Stimulated activated CD8-positive, alpha-beta memory T cell treated with anti-CD3 and anti-CD28 coated beads, Interleukin-7, amount 100 ng/mL, for 48 hours (primary cell): ENCODE data around the gene FGD5.

Source experiments
- DNase-seq, 2 donors: peaks; one replicate each; pipeline ENCODE4 v3.0.0-alpha.2; 2020; ENCODE audit warnings: low read depth in 1 of 2; ENCODE audit errors: extremely low read depth in 1 of 2

Gene FGD5

DNA sequence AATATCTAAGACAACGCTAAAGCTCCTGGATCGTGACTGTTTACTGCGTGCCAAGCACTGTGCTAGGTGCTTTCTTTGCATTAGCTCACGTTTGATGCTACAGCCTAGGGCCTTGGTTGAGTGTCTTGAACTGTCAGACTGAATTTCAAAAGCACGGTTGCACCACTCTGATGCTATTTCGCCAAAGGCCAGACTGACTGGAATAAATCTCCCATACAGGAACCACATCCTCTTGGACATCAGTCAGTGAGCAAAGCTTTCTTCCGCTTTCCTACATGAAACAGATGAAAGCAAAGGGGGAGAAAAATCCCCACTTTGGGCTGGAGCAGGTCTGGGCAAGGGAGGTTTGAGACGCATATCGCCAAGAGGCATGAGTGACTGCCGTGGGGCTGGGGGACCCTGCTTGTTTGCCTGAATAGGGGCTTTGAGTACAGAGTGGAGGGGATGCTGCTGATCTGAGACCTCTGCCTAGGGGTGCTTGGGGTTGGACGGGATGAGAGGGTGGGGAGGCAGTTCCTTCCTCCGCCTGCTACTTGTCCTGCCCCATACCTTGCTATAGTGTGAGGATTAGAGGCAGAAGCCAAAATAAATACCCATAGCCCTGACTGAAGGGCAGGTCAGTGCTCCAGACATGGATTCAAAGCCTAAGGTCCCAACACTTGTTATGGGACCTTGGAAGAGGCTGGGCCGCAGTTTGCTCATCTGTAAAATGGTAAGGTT, 5.3 kb downstream of the FGD5 start:
- no peak for DNase-seq

DNA sequence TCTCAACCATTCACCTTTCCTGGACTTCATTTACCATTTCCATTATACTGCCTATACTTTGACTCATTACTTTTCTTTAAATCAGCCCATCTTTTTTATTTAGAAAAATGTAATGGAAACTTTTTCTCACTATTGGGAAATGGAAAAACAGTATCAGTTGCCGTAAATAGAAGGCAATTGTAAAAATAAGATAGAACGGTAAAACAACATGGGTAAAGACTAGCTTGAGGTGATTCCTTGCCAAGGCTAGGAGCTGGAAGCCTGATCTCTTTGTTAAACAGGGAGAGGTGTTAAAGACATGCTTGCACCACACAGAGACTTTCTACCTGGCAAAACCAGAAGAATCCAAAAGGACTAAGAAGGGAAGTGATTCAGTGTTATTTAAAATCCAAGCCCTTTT, 5.9 kb downstream of the FGD5 start:
- no peak for DNase-seq

DNA sequence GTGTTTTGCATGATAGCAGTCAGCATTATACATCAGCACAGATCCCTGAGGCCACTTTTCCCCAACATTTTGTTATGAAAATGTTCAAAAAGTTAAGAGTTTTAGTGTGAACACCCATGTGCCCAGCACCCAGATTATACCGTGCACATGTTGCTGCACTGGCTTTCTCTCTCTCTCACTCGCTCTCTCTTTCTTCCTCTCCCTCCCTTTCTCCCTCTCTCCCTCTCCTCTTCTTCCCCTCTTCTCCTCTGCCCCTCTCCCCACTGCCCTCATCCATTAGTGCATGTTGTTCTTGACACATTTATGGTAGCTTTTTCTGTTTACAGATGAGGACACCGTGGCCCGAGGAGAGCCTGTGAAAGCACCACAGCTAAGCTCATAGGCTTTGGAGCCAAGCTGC, 7.3 kb downstream of the FGD5 start:
- no peak for DNase-seq

DNA sequence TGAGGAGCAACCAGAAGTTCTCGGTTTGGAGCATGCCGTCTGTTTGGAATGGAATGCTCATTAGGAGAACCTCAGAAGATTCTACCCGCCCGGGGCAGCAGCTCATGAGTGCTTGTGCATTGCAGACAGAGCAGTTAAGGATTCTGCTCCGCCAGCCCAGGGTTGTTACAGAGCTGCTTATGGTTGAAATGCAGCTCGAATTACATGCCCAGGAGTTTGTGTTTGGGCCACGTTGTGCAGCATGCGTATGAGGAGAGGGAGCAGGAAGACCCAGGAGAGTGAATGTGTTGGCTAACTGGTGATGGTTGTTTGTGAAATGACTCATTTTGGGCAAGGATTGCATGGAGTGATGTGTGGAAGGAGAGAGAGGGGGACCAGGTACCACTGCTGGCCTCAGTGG, 9.0 kb downstream of the FGD5 start:
- no peak for DNase-seq

DNA sequence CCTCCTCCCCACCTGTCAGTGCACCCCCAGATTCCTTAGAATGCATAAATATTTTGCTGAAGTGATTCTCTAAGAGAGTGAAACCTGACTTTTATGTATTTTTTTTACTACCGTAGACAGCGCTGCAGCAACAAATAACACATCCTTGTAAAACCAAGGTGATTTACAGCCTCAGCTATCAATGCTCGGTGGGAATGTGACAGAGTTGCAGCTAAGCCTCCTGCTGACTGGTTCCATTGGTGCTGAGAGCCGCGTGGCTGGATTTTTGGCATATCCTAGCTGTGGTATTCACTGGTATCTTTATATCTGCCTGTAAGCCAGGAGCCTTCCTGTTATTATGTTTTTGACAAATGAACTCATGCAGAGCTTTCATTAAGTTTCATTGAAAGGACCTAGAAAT, 11.0 kb downstream of the FGD5 start:
- DNase-seq: no peak

DNA sequence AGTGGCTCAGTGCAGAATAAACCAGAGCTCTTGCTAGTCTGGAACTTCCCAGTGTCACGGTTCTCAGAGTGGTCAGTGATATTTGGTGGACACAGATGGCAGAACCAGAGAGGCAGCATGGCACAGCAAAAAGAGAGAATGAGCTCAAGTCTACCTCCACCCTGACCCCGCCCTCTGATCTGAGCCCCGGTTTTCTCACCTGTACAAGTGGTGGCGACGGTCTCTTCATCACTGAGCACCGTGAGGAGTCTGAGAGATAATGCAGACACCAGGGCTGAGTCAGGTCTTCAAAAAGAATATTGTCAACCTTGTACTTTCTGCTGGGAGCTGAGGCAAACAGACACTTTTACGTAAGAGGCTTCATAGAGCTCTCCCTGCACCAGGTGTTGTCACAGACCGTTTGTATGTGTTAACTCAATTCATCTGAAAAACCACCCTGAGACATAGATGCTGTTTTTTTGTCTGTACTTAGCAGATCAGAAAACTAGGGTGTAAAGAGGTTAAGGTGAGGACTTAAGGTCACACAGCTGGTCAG, 13.2 kb downstream of the FGD5 start:
- no peak for DNase-seq

DNA sequence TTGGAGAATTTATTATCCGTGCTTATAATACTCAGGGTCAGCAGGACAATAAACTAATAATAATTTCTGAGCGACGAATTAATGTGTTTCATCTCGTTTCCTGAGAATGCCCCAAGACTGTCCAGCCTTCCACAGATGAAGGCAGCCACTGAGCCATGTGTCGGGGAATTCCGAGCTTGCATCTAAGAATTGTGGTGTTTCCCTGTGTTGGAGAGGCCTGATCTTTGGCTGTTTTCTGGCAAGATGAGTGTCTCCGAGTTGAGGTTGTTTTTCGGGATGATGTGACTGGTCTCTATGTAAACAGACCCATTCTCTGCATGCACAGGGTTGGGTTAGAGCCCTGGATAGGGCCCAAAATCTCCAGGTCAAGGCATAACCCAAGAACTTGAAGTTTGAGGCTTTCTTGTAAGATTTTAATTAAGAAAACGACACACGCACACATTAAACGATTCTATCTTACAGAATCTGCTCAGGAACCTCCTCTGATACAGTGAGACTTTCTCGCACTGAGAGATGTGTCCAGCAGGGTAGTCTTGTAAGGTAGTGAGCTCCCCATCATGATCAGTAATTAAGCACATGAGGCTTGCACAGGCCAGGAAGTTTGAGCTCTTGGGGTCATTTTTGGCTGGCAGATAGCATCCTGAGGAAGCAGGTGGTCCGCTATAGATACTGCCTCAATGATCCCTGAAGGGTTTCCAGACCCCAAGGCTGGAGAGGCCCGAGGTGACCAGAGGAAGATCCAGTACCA, 14.4 kb downstream of the FGD5 start:
- DNase-seq: no peak

DNA sequence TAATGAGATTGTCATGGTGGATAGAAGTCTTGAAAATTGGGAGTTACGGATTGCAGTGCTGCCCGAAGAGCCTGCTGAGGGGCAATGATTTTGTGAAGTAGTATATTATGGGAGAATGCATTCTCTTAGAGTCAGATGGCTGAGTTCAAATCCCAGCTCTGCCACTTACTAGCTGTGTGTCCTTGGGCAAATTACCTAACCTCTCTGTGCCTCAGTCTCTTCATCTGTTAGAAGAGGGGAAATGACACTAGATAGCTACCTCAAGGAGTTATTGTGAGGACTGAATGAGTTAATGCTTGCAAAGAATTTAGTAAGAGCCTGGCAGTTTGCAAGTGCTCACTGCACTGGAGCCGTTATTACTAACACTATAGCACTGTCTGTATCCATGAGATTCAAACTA, 15.4 kb downstream of the FGD5 start:
- DNase-seq: no peak

DNA sequence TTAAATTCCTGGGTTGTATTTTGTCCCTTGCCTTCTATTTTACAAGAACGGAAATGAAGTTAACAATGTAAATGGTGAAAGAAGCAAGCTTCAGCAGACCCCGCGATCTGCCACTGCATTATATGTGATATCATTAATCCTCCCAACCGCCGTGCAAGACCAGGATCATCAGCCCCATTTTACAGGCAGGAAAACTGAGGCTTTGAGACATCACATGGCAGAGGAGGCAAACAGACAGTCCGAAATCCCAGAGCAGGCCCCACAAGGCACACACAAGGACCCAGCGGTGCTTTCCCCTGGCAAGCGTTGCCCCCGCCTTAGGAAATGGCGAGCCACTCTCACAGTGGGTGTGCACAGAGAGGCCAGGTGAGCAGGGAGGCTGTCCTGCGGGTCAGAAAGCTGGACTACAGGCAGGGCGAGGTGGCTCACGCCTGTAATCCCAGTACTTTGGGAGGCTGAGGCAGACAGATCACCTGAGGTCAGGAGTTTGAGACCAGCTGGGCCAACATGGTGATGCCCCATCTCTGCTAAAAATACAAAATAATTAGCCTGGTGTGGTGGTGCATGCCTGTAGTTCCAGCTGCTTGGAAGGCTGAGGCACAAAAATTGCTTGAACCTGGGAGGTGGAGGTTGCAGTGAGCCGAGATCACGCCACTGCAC, 16.2 kb downstream of the FGD5 start:
- DNase-seq: no peak

DNA sequence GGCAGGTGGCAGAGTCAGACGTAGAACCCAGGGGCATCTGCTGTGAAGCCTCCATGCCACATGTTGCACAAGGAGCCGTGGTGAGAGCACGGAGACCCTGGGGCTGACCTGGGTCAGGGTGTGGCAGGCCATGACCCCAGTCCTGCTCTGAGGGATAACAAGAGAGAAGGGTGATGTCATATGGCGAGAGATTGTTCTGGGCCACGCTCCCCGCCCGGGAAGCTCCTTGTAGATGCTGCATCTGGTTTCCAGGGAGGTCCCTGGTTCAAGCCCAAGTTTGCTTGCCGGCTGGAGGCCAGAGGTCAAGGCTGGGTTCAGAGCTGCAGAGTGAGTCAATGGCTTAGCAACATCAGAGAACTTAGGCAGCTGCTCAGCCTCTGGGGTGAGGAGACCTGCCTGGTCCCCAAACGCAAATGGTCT, 17.3 kb downstream of the FGD5 start:
- no peak for DNase-seq

DNA sequence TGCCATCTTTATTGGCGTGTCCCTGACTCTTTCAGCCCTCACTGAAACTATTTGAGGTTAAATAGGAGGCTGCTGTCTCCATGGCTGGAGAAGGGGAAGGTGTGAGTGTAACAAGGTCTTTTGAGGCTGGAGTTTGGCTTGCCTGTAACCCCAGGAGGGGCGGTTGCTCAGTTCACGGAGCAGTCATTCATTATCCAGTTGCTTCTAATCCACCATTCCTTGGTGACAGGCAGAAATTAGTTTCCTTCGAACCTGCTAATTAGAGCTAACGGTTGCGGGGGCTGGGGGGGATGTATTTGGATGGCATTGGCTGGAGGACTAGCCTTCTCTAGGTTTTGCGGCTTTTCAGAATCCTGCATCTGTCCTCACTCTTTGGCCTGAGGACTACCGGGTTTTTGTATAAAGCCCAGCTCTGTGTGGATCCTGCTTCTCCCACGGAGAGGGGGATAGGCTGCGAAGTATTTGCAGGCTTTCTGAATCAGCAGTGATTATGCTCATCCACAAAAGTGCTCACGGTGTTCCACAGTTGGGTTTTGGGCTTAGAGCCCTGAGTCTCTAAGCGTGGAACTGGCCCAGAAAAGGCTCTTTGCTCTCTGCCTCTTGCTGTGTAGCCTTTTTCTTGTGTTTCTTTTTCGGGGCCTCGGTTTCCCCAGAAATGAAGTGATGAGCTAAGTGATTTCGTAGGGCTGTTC, 18.6 kb downstream of the FGD5 start:
- DNase-seq: no peak

DNA sequence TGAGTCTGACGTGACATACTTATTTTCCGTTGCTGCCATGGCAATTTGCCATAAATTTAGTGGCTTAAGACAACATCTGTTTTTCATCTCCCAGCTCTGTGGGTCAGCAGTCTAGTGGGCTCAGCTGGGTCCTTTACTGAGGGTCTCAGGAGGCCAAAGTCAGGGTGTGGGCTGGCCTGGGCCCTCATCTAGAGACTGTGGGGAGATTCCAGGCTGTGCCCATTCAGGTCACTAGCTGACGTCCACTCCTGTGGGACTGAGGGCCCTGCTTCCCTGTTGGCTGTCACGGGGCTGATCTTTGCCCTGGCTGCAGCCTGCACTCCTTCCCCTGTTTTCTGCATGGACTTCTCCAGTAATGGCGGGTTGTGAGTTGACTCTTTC, 19.1 kb downstream of the FGD5 start:
- no peak for DNase-seq

DNA sequence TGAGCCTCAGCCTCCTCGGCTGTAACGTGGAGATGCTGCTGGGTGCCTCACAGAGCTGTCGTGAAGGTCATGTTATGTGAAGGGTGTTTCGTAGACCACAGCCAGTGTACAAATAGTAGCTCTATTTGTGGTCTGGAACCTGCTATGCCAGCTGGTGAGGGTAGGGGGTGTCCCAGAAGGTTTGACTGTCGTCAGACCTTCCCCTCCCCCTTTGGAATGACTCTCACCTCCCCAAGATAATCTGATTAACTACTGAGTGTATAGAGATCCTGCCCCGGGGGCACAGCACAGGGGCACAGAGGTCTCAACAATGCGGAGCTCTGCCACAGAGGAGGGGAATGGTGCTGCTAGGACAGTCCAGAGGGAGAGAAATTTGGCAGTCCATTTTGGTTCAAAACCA, 20.5 kb downstream of the FGD5 start:
- DNase-seq: no peak

DNA sequence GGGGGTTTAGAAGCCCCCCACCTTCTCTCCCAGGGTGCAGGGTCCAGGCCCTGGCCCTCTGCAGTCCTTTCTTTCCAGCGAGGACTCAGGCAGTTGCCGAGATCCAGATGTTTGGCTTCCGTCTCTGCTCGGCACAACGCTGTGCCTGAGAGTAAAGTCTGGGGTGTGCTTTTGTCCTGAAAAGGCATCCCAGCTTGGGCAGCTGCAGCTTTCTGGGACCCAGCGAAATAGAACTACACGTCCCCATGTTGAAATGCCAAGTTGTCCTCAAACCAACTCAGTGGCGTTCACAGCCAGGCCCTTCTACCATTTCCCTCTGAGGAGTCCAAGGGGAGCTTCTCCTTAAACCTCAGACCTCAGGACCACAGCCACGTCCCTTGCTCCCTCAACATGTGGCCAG, 23.1 kb downstream of the FGD5 start:
- DNase-seq: no peak

DNA sequence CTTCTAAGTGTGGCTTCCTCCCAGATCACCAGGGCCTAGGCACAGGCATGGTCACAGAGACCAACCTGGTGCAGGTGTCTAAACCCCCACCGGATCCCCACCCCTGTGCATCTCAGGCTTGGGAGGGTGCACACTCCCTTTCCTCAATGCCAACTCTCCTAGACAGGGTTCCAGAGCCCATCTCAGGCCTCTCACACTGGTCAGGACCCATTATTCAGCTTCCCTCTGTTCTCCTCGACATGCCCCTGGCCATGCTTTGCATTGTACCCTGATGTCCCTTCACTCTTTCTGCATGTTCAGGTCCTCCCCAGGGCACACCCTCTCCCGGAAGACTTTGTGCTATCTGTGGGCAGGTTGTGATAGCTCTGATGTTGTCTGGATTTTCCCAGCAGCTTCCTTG, 23.5 kb downstream of the FGD5 start:
- DNase-seq: no peak

DNA sequence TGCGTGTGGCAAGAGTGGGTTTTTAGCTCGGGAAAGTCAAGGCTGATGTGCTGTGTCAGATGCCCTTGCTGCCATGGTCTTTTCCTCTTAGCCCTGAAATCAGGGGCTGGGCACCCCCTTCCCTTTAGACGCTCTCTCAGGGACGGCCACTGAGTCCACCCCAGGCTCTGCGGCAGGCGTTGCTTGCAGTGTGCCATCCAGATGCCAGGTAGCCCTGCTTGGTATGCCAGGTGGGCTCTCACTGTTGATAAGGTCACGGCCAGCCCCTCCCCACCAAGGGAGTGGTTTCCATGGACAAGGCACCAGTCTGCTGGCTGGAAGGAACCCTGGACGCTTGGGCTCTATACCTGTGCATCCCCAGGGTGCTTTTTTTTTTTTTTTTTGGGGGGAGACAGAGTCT, 24.6 kb downstream of the FGD5 start:
- no peak for DNase-seq

DNA sequence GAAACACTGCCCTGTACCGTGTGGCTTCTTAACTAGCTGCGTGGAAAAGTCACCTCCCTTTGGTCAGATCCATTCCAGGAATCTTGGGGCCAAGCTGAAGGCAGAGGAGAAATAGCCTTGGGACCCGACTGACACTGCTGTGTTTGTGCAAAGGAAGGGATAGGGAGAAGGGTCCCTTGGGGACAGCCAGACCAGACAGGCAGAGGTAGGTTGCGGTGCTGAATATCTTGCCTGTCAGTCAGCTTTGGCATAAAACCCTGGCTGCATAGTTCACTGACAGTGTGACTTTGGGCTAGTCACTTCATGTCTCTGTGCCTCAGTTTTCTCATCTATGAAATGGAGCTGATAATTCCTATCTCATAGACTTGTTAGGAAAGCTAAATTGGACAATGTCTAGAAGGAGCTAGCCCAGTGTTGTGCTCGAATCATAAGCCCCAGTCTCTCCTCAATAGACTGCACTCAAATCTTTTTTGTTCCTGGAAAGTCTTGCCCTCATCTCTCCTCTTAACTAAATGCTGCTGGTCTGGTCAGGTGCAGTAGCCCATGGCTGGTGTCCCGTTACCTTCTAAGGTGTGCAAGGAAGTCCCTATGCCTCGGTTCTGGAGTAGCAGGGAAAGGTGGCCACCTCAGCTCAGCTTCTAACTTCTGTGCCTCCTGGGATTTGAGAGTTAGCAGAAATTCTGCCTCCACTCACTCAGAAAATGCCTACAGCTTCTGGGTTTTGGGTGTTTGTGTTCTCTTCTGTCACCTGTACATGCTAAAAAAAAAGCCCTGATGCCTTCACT, 25.8 kb downstream of the FGD5 start:
- DNase-seq: no peak

DNA sequence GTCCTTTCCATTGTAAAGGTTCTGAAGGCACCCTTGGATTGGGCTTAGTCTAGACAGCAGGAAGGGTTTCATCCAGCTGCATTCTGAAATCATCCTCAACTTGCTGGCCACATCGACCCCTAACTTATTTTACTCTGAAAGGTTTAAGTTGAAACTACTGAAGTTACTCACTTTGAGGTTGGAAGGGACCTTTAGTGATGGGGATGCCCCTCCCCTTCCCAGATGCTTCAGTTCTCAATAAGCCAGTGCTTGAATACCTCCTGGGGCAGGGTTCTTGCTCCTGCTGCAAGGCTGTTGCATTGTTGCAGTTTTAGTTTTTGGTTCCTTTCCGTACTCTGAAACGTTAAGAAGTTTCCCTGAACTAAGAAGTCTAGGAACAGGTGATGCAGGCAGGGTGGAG, 26.4 kb downstream of the FGD5 start:
- no peak for DNase-seq

DNA sequence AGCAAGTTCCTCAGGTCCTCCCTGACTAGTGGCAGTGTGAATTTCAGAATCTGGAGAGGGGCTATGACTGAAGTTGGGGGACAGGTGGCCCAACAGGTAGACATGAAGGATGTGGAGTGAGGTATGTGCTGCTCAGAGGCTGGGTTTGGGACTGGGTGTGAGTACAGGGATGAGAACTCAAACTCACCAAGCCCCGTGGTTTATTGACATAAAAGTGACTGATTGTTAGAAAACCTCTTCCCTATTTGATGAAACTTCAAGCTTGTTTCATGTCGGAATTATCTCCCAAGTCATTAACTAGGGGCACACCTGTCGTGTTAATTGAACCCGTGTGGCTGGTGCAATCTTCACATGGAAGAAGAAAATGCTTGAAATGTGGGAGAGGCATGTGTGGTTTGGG, 27.1 kb downstream of the FGD5 start:
- DNase-seq: no peak

DNA sequence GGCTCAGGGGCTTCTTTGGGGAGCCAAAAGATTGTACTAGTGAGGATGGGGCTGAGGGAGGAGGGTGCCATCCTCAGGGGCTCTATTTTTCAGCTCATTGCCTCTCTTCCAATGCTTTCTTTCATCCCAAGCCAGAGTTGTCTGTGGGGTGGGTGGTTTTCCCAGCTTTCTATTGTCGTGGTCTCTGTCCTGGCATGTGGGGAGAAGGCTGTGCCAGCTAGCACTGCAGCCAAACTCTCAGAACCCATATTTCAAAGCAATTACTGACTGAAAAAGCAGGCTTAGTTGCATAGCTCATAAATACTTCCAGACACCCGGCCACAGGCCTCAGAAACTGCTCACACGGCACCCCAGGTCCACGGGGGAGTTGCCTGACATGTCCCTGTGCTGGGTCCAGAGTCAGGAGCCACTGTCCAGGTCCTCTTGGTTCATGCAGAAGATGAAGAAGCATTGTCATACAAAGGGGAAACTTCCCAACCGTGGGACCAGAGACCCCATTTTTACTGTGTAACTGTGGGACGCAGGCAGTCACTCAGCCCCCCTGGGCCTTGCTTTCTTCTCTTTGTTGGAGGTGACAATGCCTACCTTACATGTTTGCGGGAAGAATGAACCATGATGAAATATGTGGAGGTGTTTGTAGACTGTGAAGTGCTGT, 27.6 kb downstream of the FGD5 start:
- DNase-seq: no peak
